NCI-H2227 (cell line): ENCODE data around the gene MYO7B.

Source experiments
- DNase-seq: peaks from one replicate; lab custom pipeline; 2025; ENCODE audit not compliant: unreplicated experiment; lab: John Stamatoyannopoulos, UW

Gene MYO7B

DNA sequence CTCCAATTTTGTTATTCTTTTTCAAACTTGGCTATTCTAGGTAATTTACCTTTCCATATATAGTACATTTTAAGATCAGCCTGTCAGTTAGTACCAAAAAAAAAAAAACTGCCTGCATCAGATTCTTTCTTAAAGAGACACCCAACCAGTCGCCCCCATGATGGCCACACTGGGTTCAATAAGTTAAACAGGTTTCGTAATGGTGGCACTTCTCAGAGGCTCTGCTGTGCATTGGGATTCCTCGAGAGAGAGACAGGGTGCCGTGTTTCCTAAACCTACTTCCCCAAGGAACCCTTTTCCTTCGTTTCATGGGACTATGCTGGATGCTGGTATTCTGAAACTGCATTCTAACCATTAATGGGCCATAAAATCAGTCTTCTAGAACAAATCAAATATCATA, 37.4 kb downstream of the MYO7B start:
- no peak for DNase-seq

DNA sequence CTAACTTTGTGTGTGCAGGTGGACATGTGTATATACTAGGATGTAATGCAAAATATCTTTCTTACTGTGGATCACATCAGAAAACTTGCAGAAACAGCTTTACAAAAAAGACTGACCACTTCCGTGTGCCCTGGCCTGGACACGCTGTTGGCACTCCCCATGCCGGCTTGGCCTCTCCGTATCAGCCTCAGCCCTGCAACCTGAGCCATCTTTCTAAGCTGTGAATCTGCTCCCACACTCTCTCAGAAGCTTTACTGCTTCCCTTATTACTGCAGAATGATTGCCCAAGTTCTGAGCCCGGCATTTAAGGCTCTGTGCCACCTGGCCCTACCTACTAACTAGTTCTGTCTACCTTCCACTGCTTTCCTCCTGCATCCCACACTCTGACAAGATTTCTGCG, 37.8 kb downstream of the MYO7B start:
- no peak for DNase-seq

DNA sequence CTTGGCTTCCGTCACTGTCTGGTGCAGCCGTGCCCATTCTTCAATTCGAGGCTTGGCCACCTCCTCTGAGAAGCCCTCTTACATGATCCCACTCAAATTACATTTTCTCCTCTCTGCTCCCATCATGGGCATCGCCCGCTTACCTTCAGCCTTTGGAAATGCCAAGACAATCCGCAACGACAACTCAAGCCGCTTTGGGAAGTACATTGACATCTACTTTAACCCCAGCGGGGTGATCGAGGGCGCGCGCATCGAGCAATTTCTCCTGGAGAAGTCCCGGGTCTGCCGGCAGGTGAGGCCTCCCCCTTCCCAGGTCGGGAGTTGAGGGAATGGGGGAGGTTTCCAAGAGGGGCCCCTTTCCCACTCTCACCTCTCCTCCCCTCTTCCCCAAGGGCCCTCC, 38.3 kb downstream of the MYO7B start:
- DNase-seq = no peak

DNA sequence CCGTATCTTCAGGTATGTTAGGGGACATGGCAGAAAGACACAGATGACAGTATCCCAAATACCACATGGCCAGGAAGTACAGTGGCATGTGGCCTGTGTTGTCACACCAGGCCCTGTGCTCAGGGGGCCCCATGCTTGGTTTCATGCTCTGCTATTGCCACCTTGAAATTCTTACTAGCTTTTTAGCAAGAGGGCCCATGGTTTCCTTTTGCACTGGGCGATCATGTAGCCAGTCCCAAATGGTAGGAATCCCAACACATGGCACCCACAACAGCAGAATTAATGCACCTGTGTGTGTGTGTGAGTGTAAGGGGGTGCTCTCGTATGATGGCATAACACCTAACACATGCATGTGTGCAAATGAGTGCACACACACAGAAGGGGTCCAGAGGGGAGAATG, 39.2 kb downstream of the MYO7B start:
- DNase-seq = no peak

- no peak for DNase-seq
These were observed 39.8 kb downstream of the MYO7B start for GRCh38 chr2:127575185-127575765.

GRCh38 chr2:127575941-127576432, 40.5 kb downstream of the MYO7B start:
- DNase-seq = no peak

DNA sequence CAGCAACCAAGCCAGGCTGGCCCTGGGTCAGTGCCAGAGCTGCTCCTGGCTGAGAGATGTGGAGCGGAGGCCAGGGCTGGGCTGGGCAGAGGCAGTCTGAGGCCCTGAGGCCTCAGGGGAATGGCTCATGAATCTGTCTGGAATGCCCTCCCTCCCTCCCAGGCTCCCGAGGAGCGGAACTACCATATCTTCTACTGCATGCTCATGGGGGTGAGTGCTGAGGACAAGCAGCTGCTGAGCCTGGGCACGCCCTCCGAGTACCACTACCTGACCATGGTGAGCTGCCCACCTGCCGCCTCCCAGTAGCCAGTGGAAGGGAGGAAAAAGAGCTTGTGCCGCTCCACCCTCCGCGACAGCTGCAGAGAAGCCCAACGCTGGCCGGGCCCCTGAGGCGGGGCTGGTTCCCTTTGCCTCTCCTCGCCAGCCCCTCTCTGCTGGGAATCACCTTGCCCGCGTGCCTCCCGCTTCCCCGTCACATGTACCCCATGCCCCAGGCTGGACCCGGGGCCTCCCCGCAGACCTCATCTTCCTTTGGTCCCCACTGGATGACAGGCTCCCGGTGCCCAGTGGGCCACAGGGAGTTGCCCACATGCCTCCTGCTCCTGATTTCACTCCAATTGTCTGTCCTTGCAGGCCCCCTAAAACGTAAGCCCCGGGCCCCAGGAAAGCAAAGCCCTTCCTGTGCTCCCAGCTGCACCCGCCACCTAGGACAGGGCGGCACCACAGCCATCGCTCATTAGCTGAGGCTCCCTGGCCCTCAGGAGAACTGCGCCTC, 41.1 kb downstream of the MYO7B start:
- no peak for DNase-seq

- no peak for DNase-seq
These were observed 41.7 kb downstream of the MYO7B start for GRCh38 chr2:127577208-127577475.

DNA sequence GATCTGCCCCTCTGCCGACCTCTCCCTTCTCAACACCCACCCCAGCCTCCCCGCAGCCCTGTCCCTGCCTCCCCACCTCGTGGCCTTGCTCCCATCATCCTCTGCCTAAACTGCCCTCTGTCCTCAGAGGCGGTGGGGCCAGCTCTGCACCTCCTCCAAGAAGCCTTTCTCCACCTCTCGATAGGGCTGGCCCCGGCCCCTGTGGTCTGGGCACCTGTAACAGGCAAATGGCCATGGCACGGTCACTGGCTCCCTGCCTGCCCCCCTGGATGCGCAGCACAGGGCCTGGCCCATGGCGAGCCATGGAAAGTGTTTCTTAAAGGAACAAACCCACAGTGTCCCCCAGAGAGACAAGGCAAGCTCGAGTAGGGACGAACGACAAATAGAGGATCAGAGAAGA, 42.0 kb downstream of the MYO7B start:
- DNase-seq = no peak

DNA sequence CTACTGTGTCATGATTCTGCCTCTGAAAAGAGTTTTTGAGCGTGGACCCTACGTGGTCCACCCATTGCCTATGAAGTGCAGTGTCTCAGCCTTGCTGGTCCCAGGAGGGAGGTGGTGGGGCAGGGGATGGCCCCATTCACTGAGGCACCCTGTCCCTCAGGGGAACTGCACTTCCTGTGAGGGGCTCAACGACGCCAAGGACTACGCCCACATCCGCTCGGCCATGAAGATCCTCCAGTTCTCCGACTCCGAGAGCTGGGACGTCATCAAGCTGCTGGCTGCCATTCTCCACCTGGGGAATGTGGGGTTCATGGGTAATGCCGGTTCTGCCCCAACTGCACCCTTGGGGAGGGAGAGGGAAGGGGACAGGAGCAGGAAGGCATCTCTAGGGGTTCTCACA, 42.5 kb downstream of the MYO7B start:
- DNase-seq = no peak

DNA sequence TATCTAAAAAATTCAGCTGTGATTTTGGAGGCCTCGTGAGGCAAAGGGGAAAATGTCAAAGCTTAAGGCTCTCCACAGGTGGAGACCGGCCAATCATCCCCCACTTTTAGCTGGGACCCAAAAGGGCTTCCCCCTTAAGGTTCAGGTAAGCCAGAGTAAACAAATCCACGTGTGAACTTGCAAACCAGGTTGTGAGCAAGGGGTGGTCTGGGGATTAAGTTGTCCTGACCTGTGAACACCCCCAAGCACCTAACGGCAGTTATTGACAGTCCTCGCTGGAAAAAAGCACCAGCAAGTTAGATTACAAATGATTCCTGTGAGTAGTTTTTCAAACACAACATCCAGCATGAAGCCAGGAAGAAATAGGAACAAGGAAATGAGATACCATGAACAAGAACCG, 42.9 kb downstream of the MYO7B start:
- DNase-seq = no peak

GRCh38 chr2:127579231-127579630, 43.7 kb downstream of the MYO7B start:
- DNase-seq = no peak

DNA sequence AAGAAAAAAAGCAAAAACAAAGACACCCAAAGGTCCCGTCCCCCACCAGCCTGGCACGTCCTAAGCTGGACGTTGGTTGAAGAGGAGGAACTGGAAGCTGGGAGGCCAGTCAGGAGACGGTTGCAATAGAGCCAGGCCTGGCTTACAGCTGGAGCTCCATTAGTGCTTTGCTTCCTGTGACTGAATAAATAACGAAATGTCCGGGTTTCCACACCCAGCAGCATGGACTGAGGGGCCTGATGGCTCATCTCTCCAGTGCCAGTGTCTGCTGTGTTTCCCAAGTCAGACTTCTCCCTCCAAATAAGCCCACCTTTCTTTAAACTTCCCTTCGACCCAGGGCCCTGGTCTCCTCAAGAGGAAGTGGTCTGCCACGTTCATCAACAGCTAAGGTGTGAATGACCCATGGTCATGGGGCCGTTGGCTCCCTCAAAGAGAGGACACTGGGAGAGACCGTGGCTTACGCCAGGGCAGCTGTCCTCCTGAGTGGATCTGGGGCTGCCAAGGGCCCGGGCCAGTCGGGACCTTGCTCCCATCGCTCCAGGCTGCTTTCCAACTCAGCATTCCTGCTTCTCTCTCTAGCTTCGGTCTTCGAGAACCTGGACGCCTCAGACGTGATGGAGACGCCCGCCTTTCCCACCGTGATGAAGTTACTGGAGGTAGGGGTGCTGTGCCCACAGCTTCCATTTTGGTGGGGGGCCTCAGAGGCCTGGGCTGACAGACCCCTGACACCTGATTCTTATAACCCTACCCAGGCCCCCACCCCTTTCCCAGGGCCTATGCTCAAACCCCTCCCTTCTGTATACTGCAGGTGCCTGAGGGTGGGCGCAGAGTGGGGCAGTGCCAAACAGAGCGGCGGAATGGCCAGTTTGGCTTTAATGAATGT, 44.9 kb downstream of the MYO7B start:
- DNase-seq = no peak

GRCh38 chr2:127581050-127581345, 45.5 kb downstream of the MYO7B start:
- DNase-seq = no peak

- DNase-seq = no peak
These were observed 46.3 kb downstream of the MYO7B start for GRCh38 chr2:127581516-127582490.

GRCh38 chr2:127582863-127583861, 47.7 kb downstream of the MYO7B start:
- DNase-seq = no peak

- no peak for DNase-seq
These were observed 48.6 kb downstream of the MYO7B start for GRCh38 chr2:127584047-127584446.

- no peak for DNase-seq
These were observed 49.1 kb downstream of the MYO7B start for GRCh38 chr2:127584516-127585033.

- DNase-seq = no peak
These were observed 49.9 kb downstream of the MYO7B start for GRCh38 chr2:127585270-127585807.
